K562 (cell line): ENCODE results near the gene SAMD8. TPM values are rescaled to one million over a fixed set of nuclear protein-coding genes. Genes with fewer than 3 reads are reported as not detected.

Source experiments
- ADNP ChIP-seq: fragments of 200-800 bp; sonication (Bioruptor generic); IDR thresholded peaks from 2 replicates; pipeline ENCODE4 v1.6.1; 2016; ENCODE audit warnings: missing genetic modification characterization, missing compliant biosample characterization
- EWSR1 ChIP-seq: fragments of 450-650 bp; IDR thresholded peaks from 2 replicates; pipeline ENCODE4 v1.6.1; 2018; ENCODE audit warnings: borderline replicate concordance, mild to moderate bottlenecking, low read depth, moderate library complexity; ENCODE audit not compliant: partially characterized antibody
- NR2C1 ChIP-seq, 2 experiments: fragments of 450-650 bp; IDR thresholded peaks; 2 replicates each; pipeline ENCODE4 v1.6.1; 2017; ENCODE audit warnings: mild to moderate bottlenecking in 2 of 2, antibody characterized with exemption in 1 of 2, inconsistent platforms in 1 of 2, missing compliant biosample characterization in 1 of 2, missing genetic modification characterization in 1 of 2
- SMAD3 ChIP-seq: fragments of 450-650 bp; formaldehyde crosslinking; conservative IDR thresholded peaks from 2 replicates; pipeline ENCODE4 v1.4.0; 2020; ENCODE audit warnings: mild to moderate bottlenecking
- SNRNP70 ChIP-seq: fragments of 200-400 bp; formaldehyde crosslinking; optimal IDR thresholded peaks from 2 replicates; pipeline ENCODE3; 2017; ENCODE audit warnings: low read depth, low read length
- STAT5A ChIP-seq: IDR thresholded peaks from 2 replicates; pipeline ENCODE4 v1.6.1; 2012; ENCODE audit warnings: low read length, inconsistent platforms, borderline replicate concordance
- U2AF2 ChIP-seq: fragments of 200-400 bp; formaldehyde crosslinking; optimal IDR thresholded peaks from 2 replicates; pipeline ENCODE3; 2017; ENCODE audit warnings: low read depth, mild to moderate bottlenecking, low read length
- XRCC3 ChIP-seq: fragments of 450-650 bp; IDR thresholded peaks from 2 replicates; pipeline ENCODE4 v1.6.1; 2017; ENCODE audit warnings: mild to moderate bottlenecking, moderate library complexity
- ZNF347 ChIP-seq: fragments of 450-650 bp; formaldehyde crosslinking; IDR thresholded peaks from 2 replicates; pipeline ENCODE4 v1.4.0; 2020; ENCODE audit warnings: low read depth, mild to moderate bottlenecking, moderate library complexity
- ZZZ3 ChIP-seq: fragments of 450-650 bp; IDR thresholded peaks from 2 replicates; pipeline ENCODE4 v1.6.1; 2016; ENCODE audit warnings: antibody characterized with exemption, mild to moderate bottlenecking, moderate library complexity
- polyA plus RNA-seq, 8 experiments: library from polyadenylated mRNA; depleted of rRNA in 4 of 8; stranded (reverse) in 5 of 8; unstranded in 3 of 8; fragments of >200 nt; fragmentation: Nextera tagmentation in 2 of 8; fragmentation: Illumina TruSeq in 1 of 8; extraction: Ambion mirVana in 2 of 8; extraction: Trizol in 1 of 8; gene quantifications; 2 replicates each; pipeline versions ENCODE4 v1.2.1 to v1.2.3, GENCODE V29; 2011 to 2014; ENCODE audit warnings: inconsistent platforms in 1 of 8, missing spikeins in 1 of 8
- total RNA-seq, 7 experiments: library from RNA; depleted of rRNA in 6 of 7; stranded (reverse); fragments of >200 nt in 6 of 7; fragmentation: Illumina TruSeq in 2 of 7; extraction: Trizol in 2 of 7; gene quantifications; 2 replicates each; pipeline versions ENCODE4 v1.2.1 to v1.2.3, GENCODE V29; 2011 to 2021; ENCODE audit warnings: low replicate concordance in 1 of 7
- TF ChIP-seq, protein P1 (sequence below), 3 experiments: IDR thresholded peaks in 2 of 3; conservative IDR thresholded peaks in 1 of 3; 2 replicates each; pipeline ENCODE4 v1.5.1; 2011 to 2012; ENCODE audit warnings: low read length in 3 of 3, mild to moderate bottlenecking in 3 of 3, control low read depth in 2 of 3, improper control_type of control experiment in 1 of 3, inconsistent platforms in 1 of 3, low read depth in 1 of 3, mixed read lengths in 1 of 3, moderate library complexity in 1 of 3; ENCODE audit not compliant: insufficient read depth in 2 of 3
- TF ChIP-seq, protein P2 (sequence below): fragments of 450-650 bp; IDR thresholded peaks from 2 replicates; pipeline ENCODE4 v1.6.1; 2016; ENCODE audit warnings: borderline replicate concordance
- TF ChIP-seq, protein P3 (sequence below): fragments of 250-450 bp; sonication (Bioruptor Pico); IDR thresholded peaks from 2 replicates; pipeline ENCODE4 v1.8.0; 2021; ENCODE audit warnings: moderate library complexity, mild to moderate bottlenecking, inconsistent platforms
- TF ChIP-seq, protein P4 (sequence below), 2 experiments: fragments of 450-650 bp in 1 of 2; IDR thresholded peaks; 2 replicates each; pipeline ENCODE4 v1.6.1; 2011 to 2017; ENCODE audit warnings: low read depth in 2 of 2, antibody characterized with exemption in 1 of 2, borderline replicate concordance in 1 of 2, low read length in 1 of 2, mild to moderate bottlenecking in 1 of 2, mixed read lengths in 1 of 2; ENCODE audit not compliant: control insufficient read depth in 1 of 2
- TF ChIP-seq, protein P5 (sequence below): fragments of 250-450 bp; sonication (Bioruptor Pico); IDR thresholded peaks from 2 replicates; pipeline ENCODE4 v1.8.0; 2022; ENCODE audit warnings: moderate library complexity, mild to moderate bottlenecking, inconsistent platforms

Gene SAMD8
- total and polyA plus RNA-seq, 9 of the 15 experiments (the other 6 are each of a cell fraction or from before 2014, with no cell fraction given), result 2.7 to 16.1 (median 6.2) TPM

DNA sequence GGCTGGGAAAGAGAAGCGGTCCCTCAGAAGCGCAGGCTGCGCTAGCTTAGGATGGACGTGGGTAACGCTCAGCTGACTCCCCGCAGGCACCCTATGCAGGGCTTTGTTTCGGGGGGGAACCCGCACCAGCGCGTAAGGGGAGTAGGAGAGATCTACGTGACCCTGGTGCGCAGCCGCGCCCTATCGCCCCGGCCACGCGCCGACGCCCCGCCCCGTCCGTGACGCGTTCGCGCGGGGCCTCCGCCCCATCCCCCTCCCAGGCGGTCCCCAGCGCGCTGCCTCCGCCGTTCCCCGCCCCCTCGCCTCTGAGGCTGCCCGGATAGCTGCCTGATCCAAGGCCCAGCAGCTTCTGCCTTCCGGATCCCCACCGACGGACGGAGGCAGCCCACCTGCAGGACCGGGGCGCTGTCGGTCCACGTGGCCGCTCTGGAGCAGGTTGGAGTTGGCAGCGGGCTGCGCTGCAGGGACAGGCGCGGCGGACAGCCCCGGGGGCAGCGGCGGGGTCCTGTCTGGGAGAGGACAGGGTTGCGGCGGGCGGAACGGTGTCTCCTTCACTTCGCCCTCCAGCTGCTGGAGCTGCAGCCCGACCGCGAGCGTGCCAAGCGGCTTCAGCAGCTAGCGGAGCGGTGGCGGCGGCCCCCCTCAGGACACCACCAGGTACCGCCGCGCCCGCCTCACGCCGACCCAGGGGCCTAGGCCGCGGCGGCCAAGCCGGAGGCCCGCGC is 99.0 kb downstream of the SAMD8 start, which contains the start of gene VDAC2 (continued):
- TF ChIP-seq U2AF2, result no peak
- TF ChIP-seq ZNF347 (CRISPR knock-in tag), result no peak
- TF ChIP-seq SNRNP70, result no peak
- peak; percentile 95 for TF ChIP-seq SMAD3 (CRISPR knock-in tag)
- TF ChIP-seq STAT5A, result no peak
- no peak for TF ChIP-seq EWSR1
- no peak for TF ChIP-seq XRCC3
- TF ChIP-seq ZZZ3, result peak; percentile 49; the same call in 1 of the 2 replicates
- TF ChIP-seq, protein P1, sequence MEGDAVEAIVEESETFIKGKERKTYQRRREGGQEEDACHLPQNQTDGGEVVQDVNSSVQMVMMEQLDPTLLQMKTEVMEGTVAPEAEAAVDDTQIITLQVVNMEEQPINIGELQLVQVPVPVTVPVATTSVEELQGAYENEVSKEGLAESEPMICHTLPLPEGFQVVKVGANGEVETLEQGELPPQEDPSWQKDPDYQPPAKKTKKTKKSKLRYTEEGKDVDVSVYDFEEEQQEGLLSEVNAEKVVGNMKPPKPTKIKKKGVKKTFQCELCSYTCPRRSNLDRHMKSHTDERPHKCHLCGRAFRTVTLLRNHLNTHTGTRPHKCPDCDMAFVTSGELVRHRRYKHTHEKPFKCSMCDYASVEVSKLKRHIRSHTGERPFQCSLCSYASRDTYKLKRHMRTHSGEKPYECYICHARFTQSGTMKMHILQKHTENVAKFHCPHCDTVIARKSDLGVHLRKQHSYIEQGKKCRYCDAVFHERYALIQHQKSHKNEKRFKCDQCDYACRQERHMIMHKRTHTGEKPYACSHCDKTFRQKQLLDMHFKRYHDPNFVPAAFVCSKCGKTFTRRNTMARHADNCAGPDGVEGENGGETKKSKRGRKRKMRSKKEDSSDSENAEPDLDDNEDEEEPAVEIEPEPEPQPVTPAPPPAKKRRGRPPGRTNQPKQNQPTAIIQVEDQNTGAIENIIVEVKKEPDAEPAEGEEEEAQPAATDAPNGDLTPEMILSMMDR (IDR thresholded peaks at IDR 0.05 in 2 of 3, conservative IDR thresholded peaks at IDR 0.05 in 1 of 3; ENCODE audit: insufficient read depth in 2 of 3, low read depth in 1 of 3, low read length in 3 of 3), result peak in 1 of 3 experiments; percentile 7; a peak in 1 of 6 replicates
- TF ChIP-seq, protein P2, sequence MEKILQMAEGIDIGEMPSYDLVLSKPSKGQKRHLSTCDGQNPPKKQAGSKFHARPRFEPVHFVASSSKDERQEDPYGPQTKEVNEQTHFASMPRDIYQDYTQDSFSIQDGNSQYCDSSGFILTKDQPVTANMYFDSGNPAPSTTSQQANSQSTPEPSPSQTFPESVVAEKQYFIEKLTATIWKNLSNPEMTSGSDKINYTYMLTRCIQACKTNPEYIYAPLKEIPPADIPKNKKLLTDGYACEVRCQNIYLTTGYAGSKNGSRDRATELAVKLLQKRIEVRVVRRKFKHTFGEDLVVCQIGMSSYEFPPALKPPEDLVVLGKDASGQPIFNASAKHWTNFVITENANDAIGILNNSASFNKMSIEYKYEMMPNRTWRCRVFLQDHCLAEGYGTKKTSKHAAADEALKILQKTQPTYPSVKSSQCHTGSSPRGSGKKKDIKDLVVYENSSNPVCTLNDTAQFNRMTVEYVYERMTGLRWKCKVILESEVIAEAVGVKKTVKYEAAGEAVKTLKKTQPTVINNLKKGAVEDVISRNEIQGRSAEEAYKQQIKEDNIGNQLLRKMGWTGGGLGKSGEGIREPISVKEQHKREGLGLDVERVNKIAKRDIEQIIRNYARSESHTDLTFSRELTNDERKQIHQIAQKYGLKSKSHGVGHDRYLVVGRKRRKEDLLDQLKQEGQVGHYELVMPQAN, result no peak; the same call in 1 of the 2 replicates
- TF ChIP-seq, protein P3, sequence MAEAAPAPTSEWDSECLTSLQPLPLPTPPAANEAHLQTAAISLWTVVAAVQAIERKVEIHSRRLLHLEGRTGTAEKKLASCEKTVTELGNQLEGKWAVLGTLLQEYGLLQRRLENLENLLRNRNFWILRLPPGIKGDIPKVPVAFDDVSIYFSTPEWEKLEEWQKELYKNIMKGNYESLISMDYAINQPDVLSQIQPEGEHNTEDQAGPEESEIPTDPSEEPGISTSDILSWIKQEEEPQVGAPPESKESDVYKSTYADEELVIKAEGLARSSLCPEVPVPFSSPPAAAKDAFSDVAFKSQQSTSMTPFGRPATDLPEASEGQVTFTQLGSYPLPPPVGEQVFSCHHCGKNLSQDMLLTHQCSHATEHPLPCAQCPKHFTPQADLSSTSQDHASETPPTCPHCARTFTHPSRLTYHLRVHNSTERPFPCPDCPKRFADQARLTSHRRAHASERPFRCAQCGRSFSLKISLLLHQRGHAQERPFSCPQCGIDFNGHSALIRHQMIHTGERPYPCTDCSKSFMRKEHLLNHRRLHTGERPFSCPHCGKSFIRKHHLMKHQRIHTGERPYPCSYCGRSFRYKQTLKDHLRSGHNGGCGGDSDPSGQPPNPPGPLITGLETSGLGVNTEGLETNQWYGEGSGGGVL (CRISPR knock-in tag), result no peak
- no peak for TF ChIP-seq ADNP (tag)
- peak; percentile 57 for TF ChIP-seq NR2C1 (IDR thresholded peaks at IDR 0.05)
- peak; percentile 58 for TF ChIP-seq NR2C1 (tag; IDR thresholded peaks at IDR 0.05)
- TF ChIP-seq, protein P4, sequence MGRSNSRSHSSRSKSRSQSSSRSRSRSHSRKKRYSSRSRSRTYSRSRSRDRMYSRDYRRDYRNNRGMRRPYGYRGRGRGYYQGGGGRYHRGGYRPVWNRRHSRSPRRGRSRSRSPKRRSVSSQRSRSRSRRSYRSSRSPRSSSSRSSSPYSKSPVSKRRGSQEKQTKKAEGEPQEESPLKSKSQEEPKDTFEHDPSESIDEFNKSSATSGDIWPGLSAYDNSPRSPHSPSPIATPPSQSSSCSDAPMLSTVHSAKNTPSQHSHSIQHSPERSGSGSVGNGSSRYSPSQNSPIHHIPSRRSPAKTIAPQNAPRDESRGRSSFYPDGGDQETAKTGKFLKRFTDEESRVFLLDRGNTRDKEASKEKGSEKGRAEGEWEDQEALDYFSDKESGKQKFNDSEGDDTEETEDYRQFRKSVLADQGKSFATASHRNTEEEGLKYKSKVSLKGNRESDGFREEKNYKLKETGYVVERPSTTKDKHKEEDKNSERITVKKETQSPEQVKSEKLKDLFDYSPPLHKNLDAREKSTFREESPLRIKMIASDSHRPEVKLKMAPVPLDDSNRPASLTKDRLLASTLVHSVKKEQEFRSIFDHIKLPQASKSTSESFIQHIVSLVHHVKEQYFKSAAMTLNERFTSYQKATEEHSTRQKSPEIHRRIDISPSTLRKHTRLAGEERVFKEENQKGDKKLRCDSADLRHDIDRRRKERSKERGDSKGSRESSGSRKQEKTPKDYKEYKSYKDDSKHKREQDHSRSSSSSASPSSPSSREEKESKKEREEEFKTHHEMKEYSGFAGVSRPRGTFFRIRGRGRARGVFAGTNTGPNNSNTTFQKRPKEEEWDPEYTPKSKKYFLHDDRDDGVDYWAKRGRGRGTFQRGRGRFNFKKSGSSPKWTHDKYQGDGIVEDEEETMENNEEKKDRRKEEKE (IDR thresholded peaks at IDR 0.05; ENCODE audit: borderline replicate concordance in 1 of 2, control insufficient read depth in 1 of 2, low read depth in 2 of 2, low read length in 1 of 2), result 0 out of 4 replicates have a peak, but pooled peaks of 1 of the 2 experiments have one; percentile 77
- TF ChIP-seq, protein P5, sequence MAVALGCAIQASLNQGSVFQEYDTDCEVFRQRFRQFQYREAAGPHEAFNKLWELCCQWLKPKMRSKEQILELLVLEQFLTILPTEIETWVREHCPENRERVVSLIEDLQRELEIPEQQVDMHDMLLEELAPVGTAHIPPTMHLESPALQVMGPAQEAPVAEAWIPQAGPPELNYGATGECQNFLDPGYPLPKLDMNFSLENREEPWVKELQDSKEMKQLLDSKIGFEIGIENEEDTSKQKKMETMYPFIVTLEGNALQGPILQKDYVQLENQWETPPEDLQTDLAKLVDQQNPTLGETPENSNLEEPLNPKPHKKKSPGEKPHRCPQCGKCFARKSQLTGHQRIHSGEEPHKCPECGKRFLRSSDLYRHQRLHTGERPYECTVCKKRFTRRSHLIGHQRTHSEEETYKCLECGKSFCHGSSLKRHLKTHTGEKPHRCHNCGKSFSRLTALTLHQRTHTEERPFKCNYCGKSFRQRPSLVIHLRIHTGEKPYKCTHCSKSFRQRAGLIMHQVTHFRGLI (CRISPR knock-in tag), result no peak
